NT2/D1 (cell line): Measurements from ENCODE around the gene PRICKLE2.

Experiments
- YY1 ChIP-seq: IDR thresholded peaks from 2 replicates; pipeline ENCODE4 v1.6.1; 2011; ENCODE audit not compliant: insufficient read length, insufficient read depth
- ZNF274 ChIP-seq: IDR thresholded peaks from 2 replicates; pipeline ENCODE4 v1.6.1; 2011; ENCODE audit warnings: mild to moderate bottlenecking, low read depth, low read length

GRCh38 chr3:64214381-64215018 is 10.8 kb downstream of the PRICKLE2 start:
- TF ChIP-seq ZNF274, result no peak
- no peak for TF ChIP-seq YY1
